ENCODE results near the gene STK11. TPM values are rescaled to one million over a fixed set of nuclear protein-coding genes. Genes with fewer than 3 reads are reported as not detected.

STK11 gene
- total RNA-seq, 2 experiments from 2014 or later = 87.1 to 87.2 TPM

- DNase-seq = peak; percentile 43
- peaks cover 46% of the 10 kb centered on the region for H3K4me1 Mint-ChIP-seq
- POLR2A ChIA-PET = interaction anchor here (0.5 to 6.8 kb wide), 49 partner anchors 9 to 1911 kb away, joined by 3 to 385 read pairs (median 5); partner anchors contain the start of genes ABCA7, ARHGAP45, ATP5F1D and CNN2
Measured at GRCh38 chr19:1268226-1269064, 62.9 kb downstream of the STK11 start.

GRCh38 chr19:1269065-1269477, 63.5 kb downstream of the STK11 start, which contains the start of gene CIRBP:
Gene CIRBP, plus strand, starts transcription at chr19:1269332. Its CDS starts 1,602 bp downstream, at chr19:1270934.
- Mint-ChIP-seq H3K36me3 (peaks cover 36% of the 10 kb centered on the region), H3K4me3 (peak within 1 kb of the TSS; percentile 94), H3K27me3 (no peaks in the 10 kb centered on the region), H3K9me3 (no peaks in the 10 kb centered on the region), H3K27ac (peak within 1 kb of the TSS; percentile 88), H3K4me1 (peaks cover 51% of the 10 kb centered on the region)
- POLR2A ChIA-PET = interaction anchor here (0.5 to 6.8 kb wide), 52 partner anchors 8 to 1911 kb away, joined by 3 to 385 read pairs (median 4); partner anchors contain the start of genes ABCA7, ARHGAP45, ATP5F1D and CNN2
- ATAC-seq (ENCODE audit: low read depth) = peak; percentile 77
- peak; percentile 99 for DNase-seq

More at GRCh38 chr19:1268226-1269064, 62.9 kb downstream of the STK11 start:
- peak overlapping the region; percentile 76 for H3K4me3 Mint-ChIP-seq
- H3K36me3 Mint-ChIP-seq = peaks cover 30% of the 10 kb centered on the region
- no peaks in the 10 kb centered on the region for H3K27me3 Mint-ChIP-seq
- H3K27ac Mint-ChIP-seq = peak overlapping the region; percentile 87
- H3K9me3 Mint-ChIP-seq = no peaks in the 10 kb centered on the region
- ATAC-seq (ENCODE audit: low read depth) = no peak

- H3K27me3 Mint-ChIP-seq = no peaks in the 10 kb centered on the region
- ATAC-seq (ENCODE audit: low read depth) = peak; percentile 33
Measured at GRCh38 chr19:1269478-1270212, 64.1 kb downstream of the STK11 start.

GRCh38 chr19:1270213-1270853, 64.8 kb downstream of the STK11 start:
- DNase-seq = no peak
- H3K36me3 Mint-ChIP-seq = peaks cover 36% of the 10 kb centered on the region

More at GRCh38 chr19:1269478-1270212, 64.1 kb downstream of the STK11 start:
- Mint-ChIP-seq H3K27ac (peak overlapping the region; percentile 88), H3K4me1 (peaks cover 51% of the 10 kb centered on the region), H3K9me3 (no peaks in the 10 kb centered on the region), H3K4me3 (peak overlapping the region; percentile 94), H3K36me3 (peaks cover 36% of the 10 kb centered on the region)
- POLR2A ChIA-PET = interaction anchor here (0.6 to 6.8 kb wide), 40 partner anchors 8 to 1346 kb away, joined by 3 to 385 read pairs (median 5); partner anchors contain the start of genes ABCA7, ARHGAP45, ATP5F1D and CNN2
- peak; percentile 95 for DNase-seq

GRCh38 chr19:1270854-1271527, 65.4 kb downstream of the STK11 start:
- Mint-ChIP-seq H3K9me3 (no peaks in the 10 kb centered on the region), H3K36me3 (peaks cover 36% of the 10 kb centered on the region), H3K4me3 (peak overlapping the region; percentile 94), H3K27ac (peak overlapping the region; percentile 88), H3K4me1 (peaks cover 45% of the 10 kb centered on the region), H3K27me3 (no peaks in the 10 kb centered on the region)
- POLR2A ChIA-PET = interaction anchor here (1.6 to 1.9 kb wide), 2 partner anchors 9 to 27 kb away, joined by 5 to 7 read pairs; no protein-coding TSS in a partner anchor
- ATAC-seq (ENCODE audit: low read depth) (no peak), DNase-seq (no peak)

More at GRCh38 chr19:1270213-1270853, 64.8 kb downstream of the STK11 start:
- POLR2A ChIA-PET = interaction anchor here (1.3 to 6.8 kb wide), 6 partner anchors 16 to 336 kb away, joined by 5 to 385 read pairs (median 10); partner anchors contain the start of genes ABCA7 and ATP5F1D
- Mint-ChIP-seq H3K27me3 (no peaks in the 10 kb centered on the region), H3K9me3 (no peaks in the 10 kb centered on the region), H3K4me1 (peaks cover 47% of the 10 kb centered on the region), H3K27ac (peak overlapping the region; percentile 88), H3K4me3 (peak overlapping the region; percentile 94)
- no peak for ATAC-seq (ENCODE audit: low read depth)

GRCh38 chr19:1271528-1272422, 66.2 kb downstream of the STK11 start:
- DNase-seq = no peak
- no peak for ATAC-seq (ENCODE audit: low read depth)
- peak overlapping the region; percentile 94 for H3K4me3 Mint-ChIP-seq
- POLR2A ChIA-PET = interaction anchor here (1.6 to 1.9 kb wide), 2 partner anchors 10 to 27 kb away, joined by 5 to 7 read pairs; no protein-coding TSS in a partner anchor
- H3K27me3 Mint-ChIP-seq = no peaks in the 10 kb centered on the region
- H3K27ac Mint-ChIP-seq = peak overlapping the region; percentile 88
- no peaks in the 10 kb centered on the region for H3K9me3 Mint-ChIP-seq
- H3K4me1 Mint-ChIP-seq = peaks cover 48% of the 10 kb centered on the region
- H3K36me3 Mint-ChIP-seq = peaks cover 37% of the 10 kb centered on the region

GRCh38 chr19:1272423-1273262, 67.1 kb downstream of the STK11 start:
- DNase-seq (no peak), ATAC-seq (ENCODE audit: low read depth) (no peak)
- peaks cover 48% of the 10 kb centered on the region for H3K4me1 Mint-ChIP-seq
- H3K4me3 Mint-ChIP-seq = peak overlapping the region; percentile 47
- peak overlapping the region; percentile 48 for H3K27ac Mint-ChIP-seq
- peaks cover 38% of the 10 kb centered on the region for H3K36me3 Mint-ChIP-seq
- POLR2A ChIA-PET = interaction anchor here (1.1 to 1.9 kb wide), 4 partner anchors 11 to 206 kb away, joined by 3 to 7 read pairs (median 4); partner anchors contain the start of gene ARHGAP45
- H3K27me3 Mint-ChIP-seq = no peaks in the 10 kb centered on the region
- no peaks in the 10 kb centered on the region for H3K9me3 Mint-ChIP-seq

- POLR2A ChIA-PET = interaction anchor here (0.8 to 1.7 kb wide), 6 partner anchors 13 to 207 kb away, joined by 3 to 4 read pairs (median 3); partner anchors contain the start of genes ARHGAP45 and POLR2E
- peak overlapping the region; percentile 13 for H3K4me3 Mint-ChIP-seq
- H3K27me3 Mint-ChIP-seq = no peaks in the 10 kb centered on the region
- peaks cover 46% of the 10 kb centered on the region for H3K4me1 Mint-ChIP-seq
- H3K27ac Mint-ChIP-seq = peak overlapping the region; percentile 48
- H3K9me3 Mint-ChIP-seq = no peaks in the 10 kb centered on the region
- H3K36me3 Mint-ChIP-seq = peaks cover 42% of the 10 kb centered on the region
- ATAC-seq (ENCODE audit: low read depth) (no peak), DNase-seq (no peak)
Measured at GRCh38 chr19:1273263-1274041, 67.9 kb downstream of the STK11 start.

GRCh38 chr19:1274081-1274851, 68.7 kb downstream of the STK11 start:
- ATAC-seq (ENCODE audit: low read depth) (no peak), DNase-seq (no peak)
- POLR2A ChIA-PET = interaction anchor here (0.8 to 1.7 kb wide), 6 partner anchors 14 to 207 kb away, joined by 3 to 4 read pairs (median 3); partner anchors contain the start of genes ARHGAP45 and POLR2E
- H3K4me3 Mint-ChIP-seq = peak overlapping the region; percentile 67
- H3K27me3 Mint-ChIP-seq = no peaks in the 10 kb centered on the region
- H3K9me3 Mint-ChIP-seq = no peaks in the 10 kb centered on the region
- H3K36me3 Mint-ChIP-seq = peaks cover 42% of the 10 kb centered on the region
- H3K4me1 Mint-ChIP-seq = peaks cover 41% of the 10 kb centered on the region
- H3K27ac Mint-ChIP-seq = peak overlapping the region; percentile 11
